GM12872 (cell line): ENCODE data around the gene GYG1.

Experiments used
- TF ChIP-seq, protein P1 (sequence below): IDR thresholded peaks from 3 replicates; pipeline ENCODE4 v1.5.1; 2011; ENCODE audit warnings: low read depth, mild to moderate bottlenecking, low read length, moderate library complexity; ENCODE audit not compliant: insufficient read depth

Gene GYG1

DNA sequence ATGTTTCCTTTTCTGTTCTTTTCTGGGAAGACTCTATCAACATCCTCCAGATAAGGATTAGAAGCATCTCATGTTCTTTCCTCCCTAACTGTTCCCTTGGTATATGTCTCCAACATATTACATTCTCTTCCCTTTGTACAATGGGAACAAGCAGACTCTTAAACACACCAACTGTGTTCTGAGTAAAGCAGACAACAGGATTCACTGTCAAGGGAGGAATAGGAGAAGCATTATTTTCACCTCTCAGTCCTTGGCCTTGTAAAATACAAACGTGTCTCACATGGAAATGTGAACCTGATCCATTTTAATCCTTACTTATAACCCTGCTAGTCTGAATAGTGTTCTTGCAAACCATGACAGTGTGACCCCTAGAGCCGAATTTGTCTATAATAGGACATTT lies 19.6 kb downstream of the GYG1 start:
- TF ChIP-seq, protein P1, sequence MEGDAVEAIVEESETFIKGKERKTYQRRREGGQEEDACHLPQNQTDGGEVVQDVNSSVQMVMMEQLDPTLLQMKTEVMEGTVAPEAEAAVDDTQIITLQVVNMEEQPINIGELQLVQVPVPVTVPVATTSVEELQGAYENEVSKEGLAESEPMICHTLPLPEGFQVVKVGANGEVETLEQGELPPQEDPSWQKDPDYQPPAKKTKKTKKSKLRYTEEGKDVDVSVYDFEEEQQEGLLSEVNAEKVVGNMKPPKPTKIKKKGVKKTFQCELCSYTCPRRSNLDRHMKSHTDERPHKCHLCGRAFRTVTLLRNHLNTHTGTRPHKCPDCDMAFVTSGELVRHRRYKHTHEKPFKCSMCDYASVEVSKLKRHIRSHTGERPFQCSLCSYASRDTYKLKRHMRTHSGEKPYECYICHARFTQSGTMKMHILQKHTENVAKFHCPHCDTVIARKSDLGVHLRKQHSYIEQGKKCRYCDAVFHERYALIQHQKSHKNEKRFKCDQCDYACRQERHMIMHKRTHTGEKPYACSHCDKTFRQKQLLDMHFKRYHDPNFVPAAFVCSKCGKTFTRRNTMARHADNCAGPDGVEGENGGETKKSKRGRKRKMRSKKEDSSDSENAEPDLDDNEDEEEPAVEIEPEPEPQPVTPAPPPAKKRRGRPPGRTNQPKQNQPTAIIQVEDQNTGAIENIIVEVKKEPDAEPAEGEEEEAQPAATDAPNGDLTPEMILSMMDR: no peak

DNA sequence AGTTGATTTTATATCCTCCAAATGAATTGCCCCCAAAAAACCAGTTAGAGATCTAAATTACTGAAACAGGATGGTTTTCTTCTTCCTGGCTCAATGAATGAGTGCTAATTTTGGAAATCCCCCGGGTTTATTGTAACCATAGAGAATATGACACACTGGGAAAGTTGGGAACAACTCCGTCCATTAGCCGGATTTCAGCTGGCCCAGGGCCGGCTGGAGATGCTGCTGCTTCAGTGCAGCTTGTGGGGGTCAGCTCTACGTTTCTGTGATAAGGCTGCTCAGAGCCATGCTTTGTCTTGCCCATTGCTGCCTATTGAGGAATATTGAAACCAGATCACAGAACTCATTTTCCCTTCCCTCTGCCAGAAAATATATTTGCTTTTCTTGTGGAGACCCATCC lies 20.3 kb downstream of the GYG1 start:
- TF ChIP-seq, protein P1: no peak

DNA sequence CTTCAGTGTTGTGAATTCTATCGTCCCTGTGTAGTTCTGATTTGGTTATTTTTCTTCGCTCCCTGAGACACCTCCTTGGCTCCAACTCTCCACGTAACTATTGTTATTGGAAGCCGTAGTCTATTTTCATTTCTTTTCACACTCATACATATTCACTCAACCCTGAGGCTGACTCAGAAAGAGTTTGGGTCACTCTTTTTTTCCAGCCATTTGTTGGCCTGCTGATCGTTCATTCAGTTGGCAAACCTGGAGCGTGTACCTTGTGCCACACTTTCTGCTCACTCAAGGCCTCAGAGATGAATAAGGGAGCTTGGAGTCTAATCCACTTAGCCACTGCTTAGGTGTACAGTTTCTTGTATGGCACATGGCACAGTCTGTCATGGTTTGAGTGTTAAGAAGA lies 22.4 kb downstream of the GYG1 start:
- TF ChIP-seq, protein P1: no peak

DNA sequence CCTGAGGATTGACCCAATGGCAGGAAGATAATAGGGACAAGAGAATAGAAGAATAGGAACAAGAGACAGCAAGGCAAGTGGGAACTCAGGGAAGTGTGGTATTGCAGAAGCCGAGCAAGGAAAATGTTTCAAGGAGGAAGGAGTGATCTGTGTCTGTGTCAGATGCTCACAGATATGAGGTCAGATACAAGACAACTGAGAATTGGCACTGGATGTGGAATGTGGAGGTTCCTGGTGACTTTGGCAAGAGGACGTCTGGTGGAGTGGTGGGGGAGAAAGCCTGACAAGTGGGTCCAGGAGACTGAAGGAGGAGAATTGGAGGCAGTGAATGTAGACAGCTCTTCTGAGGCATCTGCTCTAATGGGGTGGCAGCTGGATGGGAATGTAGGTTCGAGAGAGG lies 24.1 kb downstream of the GYG1 start:
- TF ChIP-seq, protein P1: no peak

DNA sequence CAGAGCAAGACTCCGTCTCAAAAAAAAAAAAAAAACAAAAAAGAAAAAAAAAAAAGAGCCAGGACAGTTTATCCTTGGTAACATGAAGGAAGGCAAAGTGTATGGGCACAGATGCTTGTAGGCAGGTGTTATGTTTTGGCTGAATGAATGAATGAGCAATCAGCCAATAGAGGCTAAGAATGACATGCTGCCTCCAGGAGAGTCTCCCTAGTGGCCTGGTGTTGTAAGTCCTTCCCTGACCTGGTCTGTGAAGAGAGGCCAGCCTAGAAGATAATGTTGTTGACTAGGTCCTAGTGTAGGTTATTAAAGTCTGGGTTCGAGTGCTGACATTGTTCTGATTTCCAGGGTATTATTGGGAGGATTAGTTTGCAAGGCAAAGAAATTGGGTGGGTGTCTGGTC lies 24.9 kb downstream of the GYG1 start:
- TF ChIP-seq, protein P1: no peak; the same call in 2 of the 3 replicates

DNA sequence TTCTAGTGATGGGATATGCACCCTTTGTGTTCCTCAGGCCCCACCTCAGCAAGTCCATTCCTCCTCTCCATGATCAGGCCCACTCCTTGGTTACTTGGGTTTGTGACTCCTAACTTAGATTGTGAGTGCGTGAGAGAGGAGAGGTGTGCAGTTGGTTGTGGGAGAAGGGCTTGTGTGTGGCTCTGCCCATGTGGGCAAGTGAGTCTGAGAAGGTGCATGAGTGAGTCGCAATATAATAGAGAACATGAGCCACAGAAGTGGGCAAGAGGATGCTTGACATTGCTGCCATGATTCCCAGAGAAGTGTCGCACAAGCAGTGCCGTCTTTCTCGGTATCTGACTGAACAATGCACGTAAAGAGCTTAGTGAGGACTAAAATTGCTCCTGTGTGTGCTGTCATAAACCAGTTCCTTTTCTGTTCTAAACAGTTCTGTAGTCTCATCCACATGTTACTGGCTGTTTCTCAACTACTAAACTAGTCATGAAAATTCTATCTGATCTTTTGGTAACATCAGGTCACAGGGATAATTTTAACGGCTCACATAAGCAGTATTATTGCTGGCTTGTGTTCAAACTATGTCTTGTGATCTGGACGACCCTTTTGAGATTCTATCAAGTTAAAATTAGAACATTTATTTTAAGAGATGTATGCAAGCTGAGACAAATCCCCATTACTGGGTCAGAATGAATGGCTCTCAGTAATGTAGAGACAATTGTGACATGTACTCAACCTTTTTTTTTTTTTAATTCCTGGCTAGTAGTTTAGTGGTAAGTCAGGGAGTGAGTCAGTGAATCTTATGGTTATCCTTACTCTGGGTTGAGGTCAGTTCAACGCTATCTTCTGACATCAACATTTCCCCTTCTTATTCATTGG lies 25.6 kb downstream of the GYG1 start:
- TF ChIP-seq, protein P1: no peak; the same call in 2 of the 3 replicates

DNA sequence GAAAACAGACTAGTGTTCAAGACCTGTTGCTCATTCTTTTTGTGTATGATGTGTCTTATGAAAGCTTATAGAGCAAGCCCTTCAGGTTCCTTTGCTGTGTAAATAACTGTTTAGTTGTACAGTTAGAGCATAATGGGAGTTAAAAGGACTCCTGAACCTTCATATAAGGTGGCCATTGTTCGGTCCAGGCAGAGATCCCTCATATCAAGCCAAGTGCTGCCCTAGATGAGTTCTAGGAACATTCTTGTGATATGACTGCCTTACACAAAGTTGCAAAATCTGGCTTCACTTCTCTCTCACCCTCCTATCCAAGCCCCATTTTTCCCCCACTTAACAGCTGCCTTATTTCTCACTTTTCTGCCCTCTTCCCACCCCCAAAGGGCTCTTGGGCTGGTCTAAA lies 26.9 kb downstream of the GYG1 start:
- TF ChIP-seq, protein P1: no peak
